HG02759 (cell line): Measurements from ENCODE around the gene MDN1.
"Not testable (repeated sequence)": the region's sequence is repeated elsewhere in the genome, so short reads cannot be mapped to it uniquely, and the experiment has no call there.

Experiments used
- ATAC-seq: cut with Tn5 transposase; IDR thresholded peaks from one replicate; pipeline ENCODE4 v1.9.1; 2021; ENCODE audit warnings: mild to moderate bottlenecking, moderate library complexity; ENCODE audit not compliant: unreplicated experiment

Gene MDN1

GRCh38 chr6:89775150-89775549 is 44.4 kb downstream of the MDN1 start:
- no peak for ATAC-seq

GRCh38 chr6:89769572-89769971 is 50.0 kb downstream of the MDN1 start:
- no peak for ATAC-seq

GRCh38 chr6:89768324-89768723 is 51.3 kb downstream of the MDN1 start:
- ATAC-seq, result no peak

DNA sequence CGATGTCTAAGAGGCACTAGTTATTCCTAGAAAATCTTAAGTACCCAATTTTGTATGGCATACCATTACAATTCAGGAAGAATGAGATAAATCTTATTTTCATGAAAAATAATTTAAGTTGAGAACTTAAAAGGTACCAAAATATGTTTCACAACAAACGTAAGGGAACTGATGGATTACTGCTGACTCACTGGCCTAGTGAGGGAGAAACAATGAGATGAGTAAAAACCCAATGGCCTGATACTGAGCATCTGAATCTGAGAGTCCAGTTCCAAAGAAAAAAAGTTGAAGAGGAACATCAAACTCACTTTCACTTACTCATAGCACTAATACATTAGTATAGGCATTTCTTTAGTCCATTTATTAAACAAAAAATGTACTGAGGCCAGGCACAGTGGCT is 56.0 kb downstream of the MDN1 start:
- ATAC-seq, result no peak

GRCh38 chr6:89758830-89759229 is 60.8 kb downstream of the MDN1 start:
- ATAC-seq, result no peak

DNA sequence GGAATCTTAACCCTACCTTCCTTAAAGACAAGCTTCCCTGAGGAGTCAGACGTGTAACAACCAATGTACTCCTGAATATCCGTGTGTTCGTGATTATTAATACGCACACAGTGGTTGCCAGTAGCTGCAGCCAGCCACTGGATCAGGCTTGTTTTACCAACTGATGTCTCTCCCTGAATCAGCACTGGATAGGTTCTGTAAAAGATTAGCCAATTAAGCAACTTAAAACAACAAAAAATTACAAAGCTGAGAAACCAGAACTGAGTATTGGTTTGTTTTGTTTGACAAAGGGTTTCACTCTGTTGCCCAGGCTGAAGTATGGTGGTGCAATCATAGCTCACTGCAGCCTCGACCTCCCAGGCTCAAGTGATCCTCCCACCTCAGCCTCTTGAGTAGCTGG is 69.3 kb downstream of the MDN1 start:
- ATAC-seq, result no peak

- ATAC-seq, result no peak
Measured at GRCh38 chr6:89749918-89750317, 69.7 kb downstream of the MDN1 start.

DNA sequence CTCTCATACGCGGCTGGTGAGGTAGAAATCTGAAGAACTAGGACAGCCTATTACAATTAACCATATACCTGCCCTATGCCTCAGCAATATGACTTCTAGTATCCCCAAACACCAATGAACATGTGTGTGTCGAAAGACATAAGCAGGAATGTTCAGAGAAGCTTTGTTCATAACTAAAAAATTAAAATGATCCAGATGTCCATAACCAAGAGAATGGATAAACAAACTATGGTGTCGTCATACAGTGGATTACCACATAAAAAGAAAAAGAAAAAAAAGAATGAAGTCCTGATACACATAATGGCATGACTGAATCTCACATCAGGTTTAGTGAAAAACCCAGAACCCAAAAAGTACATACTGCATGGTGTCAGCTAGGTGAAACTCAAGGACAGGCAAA is 73.9 kb downstream of the MDN1 start:
- no peak for ATAC-seq

DNA sequence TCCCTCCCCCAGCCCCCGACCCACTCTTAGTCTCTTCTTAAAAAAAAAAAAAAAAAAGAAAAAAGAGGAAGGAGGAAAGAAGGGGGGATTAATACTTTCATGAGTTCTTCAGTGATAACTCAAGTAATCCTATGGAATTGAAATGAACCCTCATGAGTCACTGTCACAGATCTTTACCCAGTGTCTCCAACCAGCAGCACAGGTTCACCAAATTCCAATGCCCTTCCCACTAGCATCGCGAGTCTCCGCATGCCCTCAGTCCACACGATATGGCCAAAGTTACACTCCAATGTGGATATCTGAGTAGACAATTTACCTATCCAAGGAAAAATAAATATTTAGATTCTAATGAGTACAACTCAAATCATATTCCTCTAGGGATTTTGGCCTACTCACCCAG is 74.5 kb downstream of the MDN1 start:
- no peak for ATAC-seq

DNA sequence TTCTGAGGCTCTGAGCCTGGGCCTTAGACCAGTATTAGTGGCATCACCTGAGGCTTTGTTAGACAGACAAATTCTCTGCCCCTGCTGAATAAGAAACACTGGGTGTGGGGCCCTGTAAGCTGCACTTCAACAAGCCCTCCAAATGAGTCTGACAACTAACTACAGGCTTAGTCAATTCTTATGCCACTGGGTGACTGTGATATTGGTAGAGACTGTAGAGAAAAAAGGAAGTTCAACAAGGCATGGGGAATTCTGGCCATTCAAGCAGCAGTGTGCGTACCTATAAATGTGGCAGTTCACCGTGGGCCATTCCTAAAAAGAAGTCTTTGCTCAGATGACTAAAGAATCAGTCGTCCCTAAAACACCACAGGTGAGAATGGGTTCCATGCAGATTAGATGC is 82.7 kb downstream of the MDN1 start:
- ATAC-seq, result peak; percentile 71

GRCh38 chr6:89734526-89734925 is 85.1 kb downstream of the MDN1 start:
- no peak for ATAC-seq

DNA sequence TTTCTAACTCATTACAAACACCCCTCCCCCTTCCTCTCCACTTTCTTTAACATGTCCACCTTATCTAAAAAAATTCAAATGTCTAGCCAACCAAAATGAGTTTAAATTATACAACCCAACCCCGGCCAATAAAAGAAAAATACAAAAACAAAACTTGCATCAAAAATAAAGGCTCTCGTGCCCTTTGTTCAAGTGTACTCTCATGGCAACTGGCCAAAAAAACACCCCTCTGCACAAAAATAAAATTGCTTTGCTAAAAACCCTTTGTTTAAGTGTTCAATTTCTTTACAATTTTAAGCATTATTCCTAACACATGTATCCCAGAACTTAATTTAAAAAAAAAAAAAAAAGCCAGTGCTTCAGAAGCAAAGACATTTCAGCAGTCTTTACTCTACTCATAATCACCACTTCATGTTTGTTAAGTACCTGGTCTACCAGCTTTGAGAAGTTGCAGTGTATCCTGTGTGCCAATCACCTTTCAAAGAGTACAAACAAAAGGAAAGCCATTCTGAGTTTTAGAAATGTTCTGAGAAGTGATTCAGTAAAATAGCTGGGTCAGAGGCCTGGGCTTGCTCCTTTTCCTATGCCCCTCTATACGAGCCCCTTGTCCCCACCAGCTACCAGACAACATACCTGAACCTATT is 87.5 kb downstream of the MDN1 start:
- ATAC-seq, result no peak

DNA sequence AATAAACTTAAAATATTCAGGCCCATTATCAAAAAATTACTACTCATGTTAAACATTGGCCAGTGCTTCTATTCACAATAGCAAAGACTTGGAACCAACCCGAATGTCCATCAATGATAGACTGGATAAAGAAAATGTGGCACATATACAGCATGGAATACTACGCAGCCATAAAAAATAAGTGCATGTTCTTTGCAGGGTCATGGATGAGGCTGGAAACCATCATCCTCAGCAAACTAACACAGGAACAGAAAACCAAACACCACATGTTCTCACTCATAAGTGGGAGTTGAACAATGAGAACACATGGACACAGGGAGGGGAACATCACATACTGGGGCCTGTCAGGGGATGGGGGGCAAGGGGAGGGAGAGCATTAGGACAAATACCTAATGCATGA is 88.3 kb downstream of the MDN1 start:
- not testable (repeated sequence) for ATAC-seq

DNA sequence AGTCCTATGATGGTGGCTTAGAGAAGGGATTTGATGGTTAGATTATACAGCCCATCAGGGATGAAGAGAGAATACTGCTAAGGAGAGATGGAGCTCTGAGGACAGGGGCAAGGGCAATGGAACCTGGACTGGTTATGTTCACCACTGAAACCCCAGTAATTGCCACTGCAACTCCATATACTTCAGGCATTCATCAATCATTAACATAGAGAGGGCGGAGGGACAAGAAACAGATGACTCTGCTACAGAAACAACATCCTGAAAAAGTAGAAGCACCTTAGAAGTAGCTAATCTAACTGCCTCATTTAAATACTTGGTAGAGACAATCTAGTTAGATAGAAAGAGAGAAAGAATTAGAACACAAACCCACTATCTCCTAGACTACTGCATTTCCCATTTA is 89.8 kb downstream of the MDN1 start:
- peak; percentile 80 for ATAC-seq

GRCh38 chr6:89727501-89727900 is 92.1 kb downstream of the MDN1 start:
- ATAC-seq, result no peak

- no peak for ATAC-seq
Measured at GRCh38 chr6:89724981-89725380, 94.6 kb downstream of the MDN1 start.

- no peak for ATAC-seq
Measured at GRCh38 chr6:89723046-89723445, 96.5 kb downstream of the MDN1 start.

DNA sequence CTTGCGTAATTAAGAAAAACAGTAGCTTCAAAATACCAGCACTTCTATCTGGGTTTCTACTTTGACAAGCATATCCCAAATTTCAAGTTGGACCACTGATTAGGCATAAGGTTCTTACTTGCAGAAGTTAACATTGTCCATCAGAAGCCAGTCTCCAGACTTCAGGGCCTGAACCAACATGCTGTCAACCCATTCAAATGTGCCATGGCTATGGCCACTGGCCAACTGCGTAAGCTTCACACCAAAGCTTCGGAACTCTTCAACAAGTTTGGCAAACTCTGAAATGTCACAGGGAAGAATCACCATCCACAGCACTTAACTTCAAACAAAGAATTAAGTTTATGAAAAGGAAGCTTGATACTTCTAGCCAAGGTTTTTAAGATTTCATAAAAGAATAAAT is 103.1 kb downstream of the MDN1 start:
- ATAC-seq, result no peak

- ATAC-seq, result no peak
Measured at GRCh38 chr6:89711801-89712200, 107.8 kb downstream of the MDN1 start.

DNA sequence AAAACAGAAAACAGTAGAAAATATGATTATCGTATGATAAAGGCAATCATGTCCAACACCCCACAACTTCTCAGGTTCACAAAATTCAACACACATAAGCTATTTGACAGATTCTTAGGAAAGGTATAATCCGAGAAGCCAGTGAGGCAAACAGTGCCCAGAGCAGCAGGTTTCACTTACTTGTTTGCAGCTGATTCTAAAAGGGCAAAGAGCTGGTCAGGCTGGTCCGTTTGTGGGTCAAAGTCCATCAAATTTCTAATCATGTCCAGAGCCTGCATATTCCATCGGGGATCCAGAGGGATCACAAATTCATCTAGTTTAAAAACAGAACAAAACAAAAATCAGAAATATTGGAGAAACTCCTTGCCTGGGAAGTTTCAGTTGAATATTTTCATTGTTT is 111.3 kb downstream of the MDN1 start:
- no peak for ATAC-seq

- ATAC-seq, result no peak
Measured at GRCh38 chr6:89707766-89708165, 111.8 kb downstream of the MDN1 start.

DNA sequence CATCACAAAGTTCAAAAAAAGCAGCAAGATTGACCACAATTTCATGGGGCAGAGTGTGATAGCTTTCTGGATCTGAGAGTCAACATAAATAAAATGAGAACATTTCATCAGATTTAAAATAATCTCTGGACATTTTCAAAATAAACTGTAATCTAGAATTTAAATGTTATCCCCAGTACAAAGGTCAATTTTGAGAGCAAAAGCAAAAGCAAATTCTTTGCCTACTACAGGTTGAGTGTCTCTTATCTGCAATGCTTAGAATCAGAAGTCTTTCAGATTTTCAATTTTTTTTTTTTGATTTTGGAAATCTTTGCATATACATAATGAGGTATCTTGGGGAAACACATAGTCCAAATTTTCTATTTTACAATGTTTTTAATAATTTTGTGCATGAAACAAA is 113.5 kb downstream of the MDN1 start:
- ATAC-seq, result no peak

DNA sequence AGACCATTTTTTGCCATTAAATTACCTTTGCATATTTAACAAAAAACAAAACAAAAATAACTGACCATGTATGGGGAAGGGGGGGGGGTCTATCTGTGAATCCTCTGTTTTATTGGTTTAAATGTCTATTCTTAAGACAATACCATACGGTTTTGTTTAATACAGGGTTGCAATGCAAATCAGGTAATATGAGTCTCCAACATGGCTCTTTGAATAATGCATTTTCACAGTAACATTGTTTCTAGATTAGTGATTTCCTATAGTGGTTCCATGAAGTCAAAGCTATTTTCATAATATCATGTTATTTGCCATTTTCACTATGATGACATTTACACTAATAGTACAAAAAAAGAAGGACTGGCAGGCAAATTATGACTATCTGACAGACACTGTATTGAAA is 116.3 kb downstream of the MDN1 start:
- no peak for ATAC-seq
